AML-193 (cell line): ENCODE measurements around the gene SRCIN1.
A peak's percentile ranks its signal among the peaks of the same experiment; 100 is the strongest.

Source experiments
- DNase-seq, 2 experiments: peaks; one replicate each; lab custom pipeline; 2025; lab: John Stamatoyannopoulos, UW

The SRCIN1 gene

DNA sequence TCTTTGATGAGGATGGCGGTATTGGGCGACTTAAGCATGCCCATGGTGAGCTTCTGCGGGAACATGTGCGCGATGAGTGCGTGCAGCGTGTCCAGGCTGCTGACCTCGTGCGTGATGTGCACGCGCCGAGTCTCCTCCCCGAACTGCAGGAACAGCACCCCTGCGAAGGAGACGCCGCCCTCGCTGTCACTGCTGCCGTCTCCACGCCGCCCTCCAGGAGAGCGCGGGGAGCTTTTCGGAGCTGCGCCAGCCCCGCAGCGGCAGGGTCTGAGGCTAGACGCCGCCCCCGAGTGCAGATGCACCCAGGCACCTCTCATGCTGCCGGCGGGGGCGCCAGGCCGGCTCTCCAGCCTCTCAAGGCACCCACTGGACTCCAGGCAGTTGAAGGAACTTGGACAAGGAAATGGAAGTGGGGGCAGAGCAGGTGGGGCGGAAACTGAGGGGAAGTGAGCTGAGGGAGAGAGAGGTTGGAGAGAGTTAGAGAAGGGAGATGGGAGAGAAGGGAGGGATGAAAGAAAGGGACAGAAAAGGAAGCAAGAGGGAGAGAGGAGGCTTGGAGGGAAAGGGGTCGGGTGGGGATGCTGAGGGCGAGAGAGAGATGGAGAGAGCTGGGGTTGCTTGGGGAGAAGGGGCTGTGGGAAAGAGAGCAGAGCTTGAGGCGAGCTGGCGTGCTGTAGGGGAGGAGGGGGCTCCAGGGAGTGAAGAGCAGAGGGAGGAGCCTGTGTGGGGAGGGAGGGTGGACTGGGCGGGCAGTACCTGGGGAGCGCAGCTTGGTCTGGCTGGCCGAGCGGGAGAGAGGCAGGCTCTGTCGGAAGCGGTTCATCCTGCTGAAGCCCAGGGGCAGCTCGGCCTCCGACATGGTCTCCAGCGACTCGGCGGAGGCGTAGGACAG, 42.1 kb downstream of the SRCIN1 start:
- DNase-seq: no peak

GRCh38 chr17:38562903-38563302, 42.8 kb downstream of the SRCIN1 start:
- no peak for DNase-seq

GRCh38 chr17:38562215-38562569, 43.6 kb downstream of the SRCIN1 start:
- no peak for DNase-seq

- no peak for DNase-seq
These were observed 44.1 kb downstream of the SRCIN1 start for GRCh38 chr17:38561416-38562214.

- DNase-seq: peak in 1 of 2 experiments; percentile 16
These were observed 45.0 kb downstream of the SRCIN1 start for GRCh38 chr17:38560503-38561318.

- DNase-seq: no peak
These were observed 45.9 kb downstream of the SRCIN1 start for GRCh38 chr17:38559880-38560230.

DNA sequence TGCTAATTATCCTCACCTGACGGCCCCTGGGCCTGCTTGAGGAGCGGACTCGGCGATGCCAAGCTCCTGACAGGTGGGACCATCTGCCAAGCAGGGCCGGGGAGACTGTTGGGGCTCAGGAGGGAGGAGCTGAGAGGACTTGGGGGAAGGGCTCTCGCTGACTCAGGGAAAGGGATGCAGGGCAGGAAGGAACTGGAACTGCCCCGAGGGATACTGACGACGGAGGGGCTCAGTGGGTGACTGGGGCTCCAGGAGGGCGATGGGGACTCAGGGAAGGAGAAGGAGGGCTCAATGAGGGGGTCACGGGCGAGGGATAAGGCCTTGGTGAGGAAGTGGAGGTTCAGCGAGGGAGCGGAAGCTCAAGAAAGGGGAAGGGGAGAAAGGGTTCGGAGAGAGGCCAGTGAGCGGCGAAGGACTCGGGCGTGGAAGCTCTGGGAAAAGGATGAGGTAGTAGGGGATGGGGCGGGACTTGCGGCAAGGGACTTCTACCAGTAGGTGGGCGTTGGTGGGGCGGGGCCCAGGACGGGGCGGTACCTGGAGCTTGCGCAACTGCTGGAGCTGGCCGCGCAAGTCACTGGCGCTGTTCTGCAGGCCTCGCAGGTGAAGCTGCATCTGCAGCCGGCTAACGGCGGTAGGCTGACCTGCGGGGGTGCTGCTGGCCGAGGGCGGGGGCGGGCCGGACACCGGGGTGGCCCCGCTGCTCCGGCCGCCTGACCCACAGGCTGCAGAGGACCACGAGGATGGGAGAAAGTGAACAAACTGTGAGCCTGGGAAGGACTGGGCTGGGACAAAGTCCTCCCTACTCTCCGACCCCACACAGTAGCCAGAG, 46.5 kb downstream of the SRCIN1 start:
- peak; percentile 42 to 53 for DNase-seq

DNA sequence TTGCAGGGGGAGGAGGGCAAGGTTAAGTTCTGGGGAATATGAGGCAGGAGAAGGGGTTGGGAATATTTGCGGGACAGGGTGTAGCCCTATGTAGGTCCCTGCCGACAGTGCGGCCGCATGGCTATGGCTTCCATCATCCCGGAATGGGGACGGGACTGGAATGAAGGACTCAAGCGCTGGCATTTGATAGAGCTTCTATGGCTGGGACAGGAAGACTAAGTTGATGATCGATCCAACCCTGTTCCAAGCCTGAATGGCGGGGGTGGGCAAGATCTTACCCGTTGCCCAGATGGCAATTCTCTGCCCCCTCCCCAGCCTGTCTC, 47.1 kb downstream of the SRCIN1 start:
- DNase-seq: no peak

DNA sequence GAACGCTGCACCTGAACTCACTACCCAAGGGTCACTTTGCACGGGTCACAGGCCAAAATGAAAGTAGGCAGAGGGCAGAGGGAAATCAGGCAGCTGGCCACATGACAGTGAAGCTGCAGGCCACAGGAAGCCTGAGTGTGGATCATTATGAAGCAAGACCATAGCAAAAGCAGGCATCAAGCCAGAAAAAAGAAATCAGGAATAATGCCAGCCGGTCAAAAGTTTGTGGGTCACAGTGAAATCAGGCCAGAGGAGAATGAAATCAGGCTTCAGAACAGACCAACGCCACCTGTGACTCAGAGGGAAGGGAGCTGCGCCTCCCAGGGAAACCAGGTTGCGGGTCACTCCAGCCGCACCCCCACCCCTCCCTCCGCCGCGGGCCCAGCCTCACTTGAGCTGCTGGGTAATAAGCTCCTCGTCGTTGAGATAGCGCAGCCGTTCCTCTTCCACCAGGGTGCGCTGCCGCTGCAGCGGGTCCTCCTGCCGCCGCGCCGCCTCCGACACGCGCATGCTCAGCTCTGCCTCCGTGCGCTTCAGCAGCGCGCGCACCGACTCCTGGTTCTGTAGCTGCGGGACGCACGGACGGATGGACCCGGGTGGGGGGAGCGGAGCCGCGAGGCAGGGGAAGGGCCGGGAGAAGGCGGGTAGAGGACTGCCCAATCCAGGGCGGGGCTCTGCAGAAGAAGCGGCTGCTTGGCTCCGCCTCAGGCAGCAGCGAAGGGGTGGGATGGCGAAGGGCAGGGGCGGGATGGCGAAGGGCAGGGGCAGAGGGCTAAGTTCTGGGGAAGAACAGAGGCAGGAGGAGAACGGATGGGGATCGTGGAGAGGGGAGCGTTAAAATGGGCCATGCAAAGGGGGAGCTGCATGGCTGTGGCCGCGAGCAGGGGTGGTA, 47.7 kb downstream of the SRCIN1 start:
- peak; percentile 92 to 94 for DNase-seq

DNA sequence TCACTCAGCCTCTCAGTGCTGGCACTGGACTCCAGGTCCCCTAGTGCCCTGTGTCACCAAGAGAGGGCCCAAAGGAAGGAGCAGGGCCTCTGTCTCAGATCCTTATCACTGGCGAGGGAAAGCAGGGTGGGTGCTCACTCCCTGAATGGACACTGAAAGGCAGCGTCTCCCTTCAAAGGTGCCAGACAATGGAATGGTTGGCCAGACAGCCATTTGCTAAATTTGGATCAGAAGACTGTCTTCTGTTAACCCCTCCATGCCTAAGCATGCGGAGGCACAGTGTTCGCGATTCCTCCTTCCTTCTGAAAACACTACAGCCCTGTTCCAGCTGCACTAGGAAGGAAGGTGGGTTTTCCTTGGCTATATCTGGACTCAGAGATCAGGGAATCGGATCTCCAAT, 48.4 kb downstream of the SRCIN1 start:
- DNase-seq: no peak

GRCh38 chr17:38556239-38556638, 49.5 kb downstream of the SRCIN1 start:
- DNase-seq: peak; percentile 75 to 78

- DNase-seq: no peak
These were observed 51.1 kb downstream of the SRCIN1 start for GRCh38 chr17:38554430-38555350.

DNA sequence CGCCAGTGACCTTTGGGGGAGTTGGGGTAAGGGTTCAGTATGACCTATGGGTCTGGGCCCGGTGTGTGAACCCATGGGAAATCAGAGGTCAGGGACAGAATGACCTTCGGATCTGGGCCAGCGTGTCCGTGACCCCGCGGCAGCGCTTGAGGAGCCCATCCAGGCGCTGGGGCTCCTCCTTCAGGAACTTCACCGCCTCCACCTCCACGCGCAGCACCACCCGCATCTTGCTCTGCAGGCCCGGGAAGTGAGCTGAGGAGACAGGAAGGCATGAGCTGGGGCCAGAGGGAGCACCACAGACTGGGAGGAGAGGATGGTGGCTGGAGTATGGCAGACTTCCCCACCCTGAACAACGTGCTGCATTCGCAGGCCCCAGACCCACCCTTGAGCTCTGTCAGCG, 53.4 kb downstream of the SRCIN1 start:
- DNase-seq: no peak

- DNase-seq: no peak
These were observed 54.6 kb downstream of the SRCIN1 start for GRCh38 chr17:38551121-38551520.

DNA sequence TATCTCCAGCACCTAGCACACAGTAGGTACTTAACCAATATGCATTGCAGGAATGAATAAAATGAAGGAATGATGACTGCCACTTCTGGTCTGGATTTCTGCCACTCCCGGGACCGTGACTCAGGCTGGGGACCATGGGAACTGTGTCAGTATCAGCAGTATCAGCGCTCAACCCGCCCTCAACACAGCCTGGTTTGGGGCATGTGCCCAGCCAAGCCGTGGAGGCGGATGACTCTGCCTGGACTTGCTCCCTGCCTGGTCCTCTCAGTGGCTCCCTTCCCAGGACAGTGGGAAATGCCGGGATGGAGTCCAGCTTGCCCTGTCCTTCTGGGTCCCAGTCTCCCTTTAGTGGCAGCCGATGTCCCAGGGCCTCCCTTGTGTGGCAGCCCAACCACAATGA, 55.1 kb downstream of the SRCIN1 start:
- DNase-seq: no peak

- DNase-seq: no peak
These were observed 56.5 kb downstream of the SRCIN1 start for GRCh38 chr17:38549285-38549684.

- DNase-seq: no peak
These were observed 58.3 kb downstream of the SRCIN1 start for GRCh38 chr17:38547444-38547843.

DNA sequence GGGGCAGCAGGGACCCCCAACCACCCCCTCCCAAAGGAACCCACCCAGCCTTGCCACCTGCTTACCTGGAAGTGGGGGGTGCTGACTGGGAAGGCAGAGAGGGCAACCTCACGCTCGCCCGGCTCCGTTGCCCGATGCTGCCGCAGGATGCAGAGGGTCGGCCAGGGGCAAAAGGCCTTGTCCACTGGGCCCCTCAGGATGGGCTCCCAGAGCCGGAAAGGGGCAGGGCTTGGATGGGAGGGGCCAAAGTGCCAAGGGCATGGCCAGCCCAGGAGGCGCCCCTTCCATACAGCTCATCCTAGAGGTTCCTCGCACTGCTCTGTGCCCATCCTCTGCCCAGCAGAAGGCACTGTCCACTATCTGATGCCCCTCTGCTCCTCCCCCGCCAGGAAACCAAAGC, 59.4 kb downstream of the SRCIN1 start:
- no peak for DNase-seq

- no peak for DNase-seq
These were observed 60.1 kb downstream of the SRCIN1 start for GRCh38 chr17:38545531-38546225.
